GM18519 (cell line): ENCODE measurements around the gene GNG12.

ENCODE experiments used
- ATAC-seq: cut with Tn5 transposase; IDR thresholded peaks from one replicate; pipeline ENCODE4 v1.9.1; 2021; ENCODE audit warnings: mild to moderate bottlenecking, moderate library complexity; ENCODE audit not compliant: unreplicated experiment, low FRiP score

Gene GNG12

DNA sequence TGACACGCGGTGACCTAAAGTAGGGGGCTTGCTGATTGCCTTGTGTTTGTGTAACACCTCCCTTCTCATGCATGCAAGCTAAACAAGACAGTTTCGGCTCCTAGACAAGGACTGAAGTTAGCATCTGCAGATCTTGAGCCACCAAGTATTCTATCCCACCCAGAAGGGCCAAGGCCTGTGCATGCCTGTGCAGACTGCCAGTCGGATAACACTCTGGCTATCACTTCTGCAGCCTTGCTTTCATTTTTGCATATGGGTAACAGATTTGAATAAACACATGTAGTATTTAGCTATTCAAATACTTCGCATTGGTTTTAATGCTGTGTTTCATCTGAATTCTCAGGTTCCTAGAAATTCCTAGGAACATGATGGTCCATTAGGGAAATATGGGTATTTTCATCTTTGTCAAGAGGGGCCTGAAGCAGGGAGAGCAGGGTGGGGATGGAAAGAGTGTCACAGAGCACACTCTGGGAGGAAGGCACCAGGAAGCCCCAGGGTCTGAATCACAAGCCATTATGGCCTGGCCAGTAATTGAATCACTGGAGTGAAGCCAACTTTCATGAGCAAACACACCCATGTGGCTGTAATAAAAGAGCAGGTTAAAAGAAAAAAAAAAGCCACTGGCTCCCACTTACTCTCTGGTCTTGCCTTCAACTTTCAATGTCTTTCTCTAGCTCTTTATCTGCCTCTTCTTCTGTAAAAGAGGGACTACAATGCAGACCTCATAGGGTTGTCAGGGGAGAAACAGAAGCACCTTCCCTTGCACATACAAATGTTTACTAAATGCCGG lies 120.0 kb downstream of the GNG12 start:
- no peak for ATAC-seq

GRCh38 chr1:67711855-67712212 lies 121.4 kb downstream of the GNG12 start:
- no peak for ATAC-seq

DNA sequence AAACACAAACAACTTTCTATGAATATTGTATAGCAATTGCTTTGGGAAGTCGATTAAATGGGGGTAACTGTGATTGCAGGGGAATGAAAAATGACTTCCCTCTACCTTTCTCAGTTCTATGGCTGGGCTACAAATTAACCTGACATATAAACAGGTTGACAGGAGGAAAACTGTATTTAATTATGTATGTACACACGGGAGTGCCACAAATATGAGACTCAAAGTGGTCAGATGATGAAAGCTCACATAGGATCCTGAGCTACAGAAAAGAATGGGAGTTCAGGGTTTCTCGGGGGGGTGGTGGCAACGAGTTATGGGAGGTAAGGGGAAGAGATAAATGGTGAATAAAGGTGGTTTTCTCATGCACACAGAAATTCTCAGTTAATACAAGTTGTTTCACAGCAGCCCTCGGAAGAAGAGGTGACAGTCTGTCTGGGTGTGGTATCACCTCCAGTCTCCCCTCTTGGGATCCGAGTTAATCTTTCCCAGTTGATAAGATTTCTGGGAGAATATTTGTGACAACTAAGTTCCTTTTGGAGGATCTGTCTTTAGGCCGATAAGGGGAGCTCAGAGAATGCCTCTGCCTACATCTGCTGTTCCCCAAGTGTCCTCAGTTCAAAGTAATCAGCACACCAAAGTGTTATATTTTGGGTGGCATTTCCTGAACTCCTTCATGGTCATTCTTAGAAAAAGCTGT lies 122.0 kb downstream of the GNG12 start:
- ATAC-seq = no peak

DNA sequence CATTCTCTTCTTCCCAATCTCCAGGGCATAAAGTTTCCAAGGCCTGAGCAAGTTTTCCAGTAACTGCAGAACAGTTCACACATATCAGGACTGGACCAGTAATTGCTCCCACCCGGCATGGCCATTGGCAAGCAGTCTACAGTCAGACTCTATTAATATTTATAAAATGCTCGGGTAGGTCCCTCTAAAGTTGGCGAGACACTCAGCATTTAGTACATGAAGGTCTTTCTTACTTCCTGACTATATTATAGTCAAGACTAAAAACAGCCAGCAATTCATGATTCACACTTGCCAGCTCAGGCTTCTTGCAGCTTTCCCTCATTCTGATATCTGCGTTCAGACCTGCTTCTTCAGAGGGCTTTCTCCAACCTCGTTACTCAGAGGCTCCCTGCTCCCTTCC lies 122.8 kb downstream of the GNG12 start:
- ATAC-seq = no peak

- ATAC-seq = no peak
Observed at GRCh38 chr1:67708606-67709005, 124.7 kb downstream of the GNG12 start.

DNA sequence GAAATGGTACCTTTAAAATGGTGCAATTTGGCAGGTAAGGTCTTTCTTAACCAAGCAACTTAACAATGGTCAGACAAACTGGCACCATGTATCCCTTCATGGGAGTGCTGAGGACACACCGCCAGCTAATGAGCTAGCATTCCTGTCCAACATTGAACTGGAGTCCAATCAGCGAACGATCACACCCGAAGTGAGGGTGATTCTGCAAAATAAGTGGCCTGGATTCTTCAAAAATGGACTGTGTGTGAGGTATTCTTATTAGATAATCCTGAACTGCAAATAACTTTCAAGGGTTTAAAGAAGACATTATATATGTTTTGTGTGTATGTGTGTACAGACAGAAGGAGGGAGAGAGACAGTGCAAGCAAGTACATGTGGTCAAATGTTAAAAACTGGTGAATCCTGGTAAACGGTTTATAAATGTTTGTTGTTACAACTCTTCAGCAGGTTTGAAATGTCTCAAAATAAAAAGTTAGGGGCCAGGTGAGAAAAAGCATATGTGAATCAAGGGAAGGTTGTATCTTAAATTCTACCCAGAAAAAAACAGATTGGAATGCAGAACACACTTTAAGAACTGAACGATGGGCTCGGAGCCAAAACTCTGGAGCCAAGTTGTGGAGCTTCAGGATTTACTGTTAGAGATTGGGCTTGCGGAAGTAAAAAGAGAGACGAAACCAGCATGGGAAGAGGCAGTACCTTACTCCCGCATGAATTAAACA lies 127.4 kb downstream of the GNG12 start:
- no peak for ATAC-seq

- no peak for ATAC-seq
Observed at GRCh38 chr1:67704351-67704750, 128.9 kb downstream of the GNG12 start.

- ATAC-seq = no peak
Observed at GRCh38 chr1:67701876-67702275, 131.4 kb downstream of the GNG12 start.

- peak; percentile 53 for ATAC-seq
Observed at GRCh38 chr1:67700692-67701410, 132.4 kb downstream of the GNG12 start.

DNA sequence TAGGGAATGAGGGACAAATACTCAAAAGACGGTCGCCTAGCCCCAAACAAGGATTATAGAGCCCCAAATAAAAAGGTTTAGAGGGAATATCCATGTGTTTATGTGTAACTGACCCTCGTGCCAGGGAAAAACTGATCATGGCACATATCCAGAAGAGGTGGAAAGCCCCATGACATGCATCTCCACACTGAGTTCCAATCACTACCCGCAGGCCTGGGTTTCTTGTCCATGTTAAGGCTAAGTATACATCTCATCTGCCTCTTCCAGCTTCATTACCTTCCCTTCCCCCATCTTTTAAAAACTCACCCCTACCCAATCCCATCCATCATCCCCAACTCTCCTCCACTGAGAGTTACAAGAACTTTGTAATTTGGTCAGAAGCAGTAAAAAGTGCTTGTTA lies 133.0 kb downstream of the GNG12 start:
- no peak for ATAC-seq

DNA sequence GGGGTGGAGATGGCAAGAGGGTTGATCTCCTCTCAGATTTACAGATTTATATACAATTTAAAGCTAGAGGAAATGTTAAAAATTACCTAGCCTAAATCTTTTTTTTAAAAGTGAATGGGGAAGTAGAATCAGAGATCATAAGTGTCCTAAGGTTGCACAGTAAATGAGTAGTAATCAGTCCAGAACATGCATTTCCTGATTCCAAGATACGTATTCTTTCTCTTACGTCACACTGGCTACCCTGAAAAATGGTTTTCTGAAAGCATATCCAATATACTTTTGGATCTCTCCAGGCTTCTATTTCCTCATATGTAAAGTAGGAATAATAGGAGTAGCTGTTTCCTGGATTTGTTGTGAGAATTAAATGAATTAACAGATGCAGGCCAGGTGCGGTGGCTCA lies 136.6 kb downstream of the GNG12 start:
- ATAC-seq = no peak

- no peak for ATAC-seq
Observed at GRCh38 chr1:67695963-67696362, 137.3 kb downstream of the GNG12 start.

- ATAC-seq = no peak
Observed at GRCh38 chr1:67691712-67692111, 141.6 kb downstream of the GNG12 start.

- ATAC-seq = no peak
Observed at GRCh38 chr1:67690411-67690810, 142.9 kb downstream of the GNG12 start.

GRCh38 chr1:67690018-67690363 lies 143.3 kb downstream of the GNG12 start:
- no peak for ATAC-seq

DNA sequence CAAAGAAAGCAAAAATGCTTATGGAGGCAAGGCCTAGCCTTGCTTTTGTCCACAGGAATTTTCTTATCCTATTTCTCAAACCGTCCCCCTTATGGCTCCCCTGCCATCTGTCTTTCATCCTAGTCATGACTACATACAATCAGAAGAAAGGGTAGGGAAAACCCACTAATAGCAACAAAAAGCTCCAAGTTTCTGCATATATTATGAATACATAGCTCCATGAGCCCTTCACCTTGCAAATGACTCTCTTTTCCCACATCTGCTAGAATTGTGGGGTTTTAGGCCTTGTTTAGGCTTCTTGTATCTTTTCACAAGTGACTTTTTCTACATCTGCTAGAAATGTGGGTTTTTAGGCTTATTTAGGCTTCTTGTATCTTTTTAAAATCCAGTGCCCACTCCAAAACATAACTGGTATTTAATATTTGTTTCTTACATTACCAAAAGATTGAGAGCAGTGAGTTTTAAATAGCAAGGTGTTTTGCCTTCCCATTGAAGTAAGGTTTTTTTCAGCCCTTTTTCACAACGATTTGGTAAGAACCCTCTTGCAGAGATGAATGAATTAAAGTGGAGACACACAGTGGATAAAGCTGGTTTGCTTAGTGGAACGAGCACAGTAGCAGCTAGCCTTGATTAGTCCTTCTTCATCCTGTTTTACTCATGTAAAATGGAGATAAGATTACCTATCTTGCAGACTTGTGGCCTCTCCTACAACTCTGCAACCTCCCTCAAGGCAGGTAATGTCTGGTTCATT lies 143.8 kb downstream of the GNG12 start:
- ATAC-seq = no peak

DNA sequence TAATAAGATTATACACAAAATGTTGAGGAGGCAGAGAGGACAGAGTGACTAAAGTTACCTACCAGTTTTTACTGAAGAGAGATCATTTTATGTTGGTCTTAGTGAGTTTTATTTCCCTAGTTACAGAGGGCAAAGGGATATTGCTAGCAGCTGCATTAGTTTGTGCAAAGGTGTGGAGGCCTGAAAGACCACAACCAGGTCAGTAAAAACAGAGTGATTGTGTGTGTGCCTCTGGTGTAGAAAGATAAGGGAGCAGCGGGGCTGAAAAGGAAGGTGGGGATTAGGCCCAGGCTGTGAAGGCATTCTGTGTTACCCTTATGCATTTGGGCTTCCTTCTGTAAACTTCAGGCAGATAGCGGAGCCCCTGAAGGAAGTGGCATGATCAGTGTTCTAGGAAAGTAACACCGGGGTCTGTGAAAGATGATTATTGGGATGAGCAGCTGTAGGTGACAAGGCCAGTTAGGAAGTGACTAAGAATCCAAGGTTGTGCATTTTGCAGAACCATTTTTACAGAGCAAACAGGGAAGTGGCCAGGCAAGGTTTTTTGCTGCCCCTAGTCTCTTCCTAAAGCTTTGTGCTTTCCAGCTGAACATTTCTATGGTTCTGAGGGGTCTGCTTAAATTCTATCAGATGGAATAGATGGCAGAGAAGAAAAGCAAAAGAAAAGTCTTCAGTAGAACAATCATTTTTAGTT lies 144.6 kb downstream of the GNG12 start:
- ATAC-seq = no peak

DNA sequence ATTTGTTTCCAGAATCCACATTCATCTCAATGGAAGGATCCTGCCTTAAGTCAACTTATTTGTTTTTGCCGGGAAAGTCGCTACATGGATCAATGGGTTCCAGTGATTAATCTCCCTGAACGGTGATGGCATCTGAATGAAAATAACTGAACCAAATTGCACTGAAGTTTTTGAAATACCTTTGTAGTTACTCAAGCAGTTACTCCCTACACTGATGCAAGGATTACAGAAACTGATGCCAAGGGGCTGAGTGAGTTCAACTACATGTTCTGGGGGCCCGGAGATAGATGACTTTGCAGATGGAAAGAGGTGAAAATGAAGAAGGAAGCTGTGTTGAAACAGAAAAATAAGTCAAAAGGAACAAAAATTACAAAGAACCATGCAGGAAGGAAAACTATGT lies 145.6 kb downstream of the GNG12 start:
- no peak for ATAC-seq

DNA sequence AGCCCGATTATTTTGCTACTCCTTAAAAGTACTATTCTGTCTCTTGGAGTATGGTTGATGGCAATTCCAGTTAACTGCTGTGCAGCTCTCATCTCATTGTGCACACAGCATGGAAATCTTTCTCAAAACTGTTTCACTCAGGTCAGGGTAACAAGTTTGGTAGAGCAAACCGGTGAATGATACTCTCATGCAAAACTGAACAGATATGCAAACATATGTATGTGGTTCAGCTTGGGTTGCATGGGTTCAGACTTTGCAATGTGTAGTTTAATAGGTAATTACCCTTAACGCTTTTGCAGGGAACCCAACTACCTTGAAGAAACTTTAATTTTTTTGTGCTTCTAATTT lies 146.1 kb downstream of the GNG12 start:
- ATAC-seq = no peak
